ENCODE data around the gene PCDHB14. TPM values are rescaled to one million over a fixed set of nuclear protein-coding genes. Genes with fewer than 3 reads are reported as not detected.
"Not testable (repeated sequence)": the region's sequence is repeated elsewhere in the genome, so short reads cannot be mapped to it uniquely, and the experiment has no call there.

PCDHB14 gene
- total RNA-seq, 4 donors from 2014 or later = 1.4 to 3.3 (median 2.8) TPM

GRCh38 chr5:141180313-141180712, 42.8 kb upstream of the PCDHB14 start:
- no peaks in the 10 kb centered on the region for H3K4me1 ChIP-seq
- no peak for TF ChIP-seq EP300 (IDR thresholded peaks at IDR 0.05; ENCODE audit: low read depth)
- peaks cover 25 to 38% of the 10 kb centered on the region in 2 donors for H3K9me3 ChIP-seq
- H3K36me3 ChIP-seq = no peaks in the 10 kb centered on the region
- no peak overlapping the region for H3K27ac ChIP-seq
- intact Hi-C loops (cut with DNase I; ENCODE audit: low total_unique reads) (no loop called here), in situ Hi-C loops (cut with MboI; ENCODE audit: low pct_ligation_motif_present in 1 of 4, low pct_unique_long_range_greater_than_20kb in 1 of 4, low sequenced_read_pairs in 3 of 4) (no loop called here)
- no peak for DNase-seq
- 67% methylated on average over 1 of the region's 1 CpG; no CpG with 5 or more reads in 1 of the 2 donors for WGBS, 2 donors (ENCODE audit: low coverage in 1 of 2)
- H3K27me3 ChIP-seq = peaks cover 18% of the 10 kb centered on the region
- H3K4me3 ChIP-seq = no peak overlapping the region

- H3K4me3 ChIP-seq = peak within 1 kb of the TSS in 2 of 4 donors; percentile 9 to 14
- no peak within 1 kb of the TSS for H3K27ac ChIP-seq
- intact Hi-C loops (cut with DNase I; ENCODE audit: low total_unique reads) = no loop called here
- WGBS, 2 donors (ENCODE audit: low coverage in 1 of 2) = 10 to 38% methylated on average over 9 to 13 of the region's 13 CpGs
- no peak for DNase-seq
- no peaks in the 10 kb centered on the region for H3K36me3 ChIP-seq
- peaks cover 9% of the 10 kb centered on the region for H3K27me3 ChIP-seq
- H3K4me1 ChIP-seq = no peaks in the 10 kb centered on the region
- TF ChIP-seq CTCF (IDR thresholded peaks at IDR 0.05) (peak in 1 of 5 experiments; percentile 4), POLR2A (IDR thresholded peaks at IDR 0.05) (no peak), EP300 (IDR thresholded peaks at IDR 0.05; ENCODE audit: low read depth) (no peak)
- H3K9me3 ChIP-seq = peaks cover 23 to 26% of the 10 kb centered on the region in 2 donors
- in situ Hi-C loops (cut with MboI; ENCODE audit: low pct_ligation_motif_present in 1 of 4, low pct_unique_long_range_greater_than_20kb in 1 of 4, low sequenced_read_pairs in 3 of 4) = no loop called here
Measured at GRCh38 chr5:141182248-141182647, 40.9 kb upstream of the PCDHB14 start, which contains the start of gene PCDHB16. Gene PCDHB16 (plus strand): TSS chr5:141182387. CDS start chr5:141182560, 173 bp downstream.

GRCh38 chr5:141184117-141184855, 38.9 kb upstream of the PCDHB14 start:
- H3K27me3 ChIP-seq; H3K36me3 ChIP-seq; H3K4me1 ChIP-seq; DNase-seq; in situ Hi-C loops (cut with MboI; ENCODE audit: low pct_ligation_motif_present in 1 of 4, low pct_unique_long_range_greater_than_20kb in 1 of 4, low sequenced_read_pairs in 3 of 4); intact Hi-C loops (cut with DNase I; ENCODE audit: low total_unique reads); H3K4me3 ChIP-seq; H3K27ac ChIP-seq: not testable (repeated sequence)
- H3K9me3 ChIP-seq = peaks cover 21 to 23% of the 10 kb centered on the region in 2 donors
- 70% methylated on average over 23 of the region's 69 CpGs; no CpG with 5 or more reads in 1 of the 2 donors for WGBS, 2 donors (ENCODE audit: low coverage in 1 of 2)

- no peak for DNase-seq
- TF ChIP-seq POLR2AphosphoS5 (IDR thresholded peaks at IDR 0.05) (no peak), CTCF (IDR thresholded peaks at IDR 0.05) (peak in 3 of 5 experiments; percentile 12 to 24 (median 18))
- H3K36me3 ChIP-seq = no peaks in the 10 kb centered on the region
- H3K4me3 ChIP-seq = peak within 1 kb of the TSS in 1 of 4 donors; percentile 16
- 27 to 31% methylated on average over 7 to 9 of the region's 9 CpGs for WGBS, 2 donors (ENCODE audit: low coverage in 1 of 2)
- H3K27ac ChIP-seq = no peak within 1 kb of the TSS
- H3K4me1 ChIP-seq = no peaks in the 10 kb centered on the region
- H3K9me3 ChIP-seq = peaks cover 21 to 39% of the 10 kb centered on the region in 2 donors
- peaks cover 4% of the 10 kb centered on the region for H3K27me3 ChIP-seq
- in situ Hi-C loops (cut with MboI; ENCODE audit: low pct_ligation_motif_present in 1 of 4, low pct_unique_long_range_greater_than_20kb in 1 of 4, low sequenced_read_pairs in 3 of 4) (no loop called here), intact Hi-C loops (cut with DNase I; ENCODE audit: low total_unique reads) (no loop called here)
Measured at GRCh38 chr5:141186897-141187512, 36.1 kb upstream of the PCDHB14 start, which contains the start of gene PCDHB9. Gene PCDHB9 (plus strand): TSS chr5:141187161. CDS start chr5:141187319, 158 bp downstream.

GRCh38 chr5:141188682-141189081, 34.5 kb upstream of the PCDHB14 start:
- H3K4me1 ChIP-seq; H3K27ac ChIP-seq; intact Hi-C loops (cut with DNase I; ENCODE audit: low total_unique reads); H3K36me3 ChIP-seq; in situ Hi-C loops (cut with MboI; ENCODE audit: low pct_ligation_motif_present in 1 of 4, low pct_unique_long_range_greater_than_20kb in 1 of 4, low sequenced_read_pairs in 3 of 4); H3K4me3 ChIP-seq; DNase-seq; H3K27me3 ChIP-seq: not testable (repeated sequence)
- WGBS, 2 donors (ENCODE audit: low coverage in 1 of 2) = 68% methylated on average over 19 of the region's 37 CpGs; no CpG with 5 or more reads in 1 of the 2 donors
- peaks cover 21 to 41% of the 10 kb centered on the region in 2 donors for H3K9me3 ChIP-seq

- DNase-seq; intact Hi-C loops (cut with DNase I; ENCODE audit: low total_unique reads); H3K27me3 ChIP-seq; in situ Hi-C loops (cut with MboI; ENCODE audit: low pct_ligation_motif_present in 1 of 4, low pct_unique_long_range_greater_than_20kb in 1 of 4, low sequenced_read_pairs in 3 of 4); H3K4me1 ChIP-seq; H3K27ac ChIP-seq; H3K36me3 ChIP-seq; H3K4me3 ChIP-seq: not testable (repeated sequence)
- H3K9me3 ChIP-seq = peaks cover 21 to 41% of the 10 kb centered on the region in 2 donors
- WGBS, 2 donors (ENCODE audit: low coverage in 1 of 2) = 70% methylated on average over 27 of the region's 35 CpGs; no CpG with 5 or more reads in 1 of the 2 donors
Measured at GRCh38 chr5:141189131-141189530, 34.0 kb upstream of the PCDHB14 start.

Measured in transverse colon (tissue), 4 donors.